Thoracic aorta (tissue), 2 donors: ENCODE measurements around the gene IGSF9B. TPM values are rescaled to one million over a fixed set of nuclear protein-coding genes. Genes with fewer than 3 reads are reported as not detected.

ENCODE experiments used
- ATAC-seq: fragments of 150-250 bp; one replicate; pipeline ENCODE4 v1.8.0; 2017; ENCODE audit warnings: low read depth; ENCODE audit not compliant: insufficient number of reproducible peaks, low FRiP score
- DNase-seq: peaks from one replicate; pipeline ENCODE4 v3.0.0-alpha.2; 2020; ENCODE audit warnings: low spot score
- H3K27ac ChIP-seq, 2 donors: fragments of 200-600 bp; sonication (generic); 1 replicate in 1 of 2; 2 replicates in 1 of 2; pipeline ENCODE4 v1.5.1; 2016; ENCODE audit warnings: mild to moderate bottlenecking in 2 of 2, moderate library complexity in 2 of 2
- H3K27me3 ChIP-seq: fragments of 200-600 bp; sonication (generic); replicated peaks from 2 replicates; pipeline ENCODE4 v1.6.0; 2016; ENCODE audit warnings: mild to moderate bottlenecking; ENCODE audit not compliant: insufficient read depth
- H3K36me3 ChIP-seq: fragments of 200-600 bp; sonication (generic); one replicate; pipeline ENCODE4 v1.5.1; 2016
- H3K4me1 ChIP-seq, 2 donors: fragments of 200-600 bp; sonication (generic); 1 replicate in 1 of 2; 2 replicates in 1 of 2; pipeline versions ENCODE4 v1.5.1 to v1.6.0; 2016; ENCODE audit warnings: low read depth in 2 of 2, mild to moderate bottlenecking in 1 of 2; ENCODE audit not compliant: control insufficient read depth in 1 of 2
- H3K4me3 ChIP-seq: fragments of 200-600 bp; sonication (generic); 2 replicates; pipeline ENCODE4 v1.5.1; 2016; ENCODE audit warnings: mild to moderate bottlenecking
- H3K9me3 ChIP-seq: fragments of 200-600 bp; sonication (generic); 2 replicates; pipeline ENCODE4 v1.5.1; 2016
- total RNA-seq, 2 donors: library from RNA; depleted of rRNA; stranded (reverse); fragments of >200 nt; gene quantifications; one replicate each; pipeline versions ENCODE4 v1.1.0 to v1.2.3, GENCODE V29; 2016
- TF ChIP-seq, protein P1 (sequence below): fragments of 200-600 bp; sonication (generic); IDR thresholded peaks from one replicate; pipeline ENCODE4 v1.5.1; 2019; ENCODE audit warnings: antibody characterized with exemption

The IGSF9B gene
- total RNA-seq, 2 donors from 2014 or later = 67.1 to 77.2 TPM

DNA sequence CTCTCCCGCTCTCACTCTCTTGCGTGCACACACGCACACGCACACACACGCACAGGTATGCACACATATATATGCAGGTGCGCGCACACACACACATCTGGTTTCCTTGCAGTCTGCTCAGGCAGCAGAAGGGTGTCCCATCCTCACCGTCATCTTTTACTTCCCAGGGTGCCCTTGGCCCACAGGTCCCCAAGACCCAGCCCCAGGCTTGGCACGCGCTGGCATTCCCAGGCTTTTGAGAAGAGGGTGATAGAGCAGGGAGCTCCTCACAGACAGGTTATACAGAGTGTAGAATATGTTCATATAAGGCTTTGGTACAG is 59.5 kb downstream of the IGSF9B start:
- H3K4me3 ChIP-seq = no peak overlapping the region
- TF ChIP-seq, protein P1, sequence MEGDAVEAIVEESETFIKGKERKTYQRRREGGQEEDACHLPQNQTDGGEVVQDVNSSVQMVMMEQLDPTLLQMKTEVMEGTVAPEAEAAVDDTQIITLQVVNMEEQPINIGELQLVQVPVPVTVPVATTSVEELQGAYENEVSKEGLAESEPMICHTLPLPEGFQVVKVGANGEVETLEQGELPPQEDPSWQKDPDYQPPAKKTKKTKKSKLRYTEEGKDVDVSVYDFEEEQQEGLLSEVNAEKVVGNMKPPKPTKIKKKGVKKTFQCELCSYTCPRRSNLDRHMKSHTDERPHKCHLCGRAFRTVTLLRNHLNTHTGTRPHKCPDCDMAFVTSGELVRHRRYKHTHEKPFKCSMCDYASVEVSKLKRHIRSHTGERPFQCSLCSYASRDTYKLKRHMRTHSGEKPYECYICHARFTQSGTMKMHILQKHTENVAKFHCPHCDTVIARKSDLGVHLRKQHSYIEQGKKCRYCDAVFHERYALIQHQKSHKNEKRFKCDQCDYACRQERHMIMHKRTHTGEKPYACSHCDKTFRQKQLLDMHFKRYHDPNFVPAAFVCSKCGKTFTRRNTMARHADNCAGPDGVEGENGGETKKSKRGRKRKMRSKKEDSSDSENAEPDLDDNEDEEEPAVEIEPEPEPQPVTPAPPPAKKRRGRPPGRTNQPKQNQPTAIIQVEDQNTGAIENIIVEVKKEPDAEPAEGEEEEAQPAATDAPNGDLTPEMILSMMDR = no peak
- H3K27ac ChIP-seq = no peak overlapping the region
- H3K9me3 ChIP-seq = no peaks in the 10 kb centered on the region
- ATAC-seq (no peak), DNase-seq (no peak)
- peaks cover 6% of the 10 kb centered on the region for H3K36me3 ChIP-seq
- H3K27me3 ChIP-seq = no peaks in the 10 kb centered on the region
- no peaks in the 10 kb centered on the region for H3K4me1 ChIP-seq

DNA sequence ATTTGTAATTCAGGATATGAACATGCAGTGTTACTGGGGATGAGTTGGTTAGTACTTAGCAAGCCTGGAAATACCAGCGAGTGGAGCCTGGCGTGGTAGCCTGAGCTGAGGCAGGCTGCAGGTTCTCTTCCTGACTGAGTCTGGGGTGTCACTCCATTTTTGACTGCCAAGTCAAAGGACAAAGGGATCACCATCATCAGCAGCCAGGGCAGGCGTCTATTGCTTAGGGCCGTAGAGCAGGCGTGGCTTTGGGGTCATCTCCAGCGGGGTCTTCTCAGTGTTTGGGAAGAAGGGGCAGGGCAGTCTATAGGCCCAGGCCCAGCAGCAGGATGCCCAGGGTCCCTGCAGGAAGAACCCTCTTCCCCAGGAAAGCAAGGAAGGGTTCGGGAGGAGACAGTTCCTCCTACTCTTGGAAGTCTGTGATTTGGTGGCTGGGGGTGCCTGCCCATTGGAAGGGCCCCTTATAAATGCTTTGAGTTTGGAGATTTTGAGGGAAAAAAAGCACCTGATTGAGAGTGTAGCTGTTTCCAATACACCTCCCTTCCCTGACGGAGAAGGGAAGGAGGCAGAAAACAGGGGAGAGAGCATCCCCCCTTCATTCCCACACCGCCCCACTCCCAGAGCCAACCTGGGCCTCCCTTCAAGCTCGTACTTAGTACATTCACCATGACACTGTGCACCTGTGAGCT is 60.0 kb downstream of the IGSF9B start:
- DNase-seq = no peak
- no peak for ATAC-seq
- H3K9me3 ChIP-seq = no peaks in the 10 kb centered on the region

DNA sequence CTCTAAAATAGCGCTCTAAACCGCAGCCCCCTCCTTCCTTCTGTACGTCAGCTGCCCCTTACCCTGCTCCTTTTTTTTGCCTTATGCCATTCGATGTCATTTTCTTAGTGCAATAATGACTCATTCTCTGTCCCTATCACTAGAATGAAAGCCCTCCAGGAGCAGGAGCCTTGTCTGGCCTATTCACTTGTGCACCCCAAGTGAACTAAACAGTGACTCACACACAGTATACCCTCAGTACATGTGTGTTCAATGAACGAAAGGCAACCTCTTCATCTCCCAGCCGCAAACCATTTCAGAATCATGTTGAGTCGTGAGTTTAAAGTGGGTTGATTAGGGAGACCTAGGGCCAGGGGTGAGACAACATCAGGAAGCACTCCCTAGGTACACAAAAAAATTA is 60.7 kb downstream of the IGSF9B start:
- peaks cover 6% of the 10 kb centered on the region for H3K36me3 ChIP-seq
- no peaks in the 10 kb centered on the region for H3K9me3 ChIP-seq
- H3K4me3 ChIP-seq = no peak overlapping the region
- H3K27me3 ChIP-seq = no peaks in the 10 kb centered on the region
- H3K27ac ChIP-seq = no peak overlapping the region
- H3K4me1 ChIP-seq = no peaks in the 10 kb centered on the region
- DNase-seq (no peak), ATAC-seq (no peak)
- TF ChIP-seq, protein P1 = no peak

More for the DNA sequence above, 60.0 kb downstream of the IGSF9B start:
- Histone ChIP-seq H3K36me3 (peaks cover 6% of the 10 kb centered on the region), H3K4me3 (no peak overlapping the region), H3K27ac (no peak overlapping the region), H3K4me1 (no peaks in the 10 kb centered on the region), H3K27me3 (no peaks in the 10 kb centered on the region)
- TF ChIP-seq, protein P1 = no peak

DNA sequence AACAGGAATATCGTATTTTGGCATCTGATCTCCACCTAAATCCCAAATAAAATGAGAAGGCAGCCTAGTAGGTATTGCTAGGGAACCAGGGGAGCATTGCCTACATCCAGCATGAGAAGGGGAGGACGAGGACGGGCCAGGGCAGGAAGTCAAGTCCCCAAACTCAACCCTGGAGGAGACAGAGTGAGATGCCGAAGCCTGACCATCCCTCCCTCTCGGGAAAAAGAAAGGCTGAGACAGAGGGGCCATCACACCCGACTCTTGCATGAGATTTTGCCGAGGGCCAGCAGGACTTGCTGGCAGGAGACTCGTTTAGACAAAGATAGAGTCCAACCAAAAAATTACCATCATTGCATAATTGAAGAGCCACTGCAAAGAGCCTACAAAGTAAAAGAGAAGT is 61.2 kb downstream of the IGSF9B start:
- no peaks in the 10 kb centered on the region for H3K27me3 ChIP-seq
- no peak overlapping the region for H3K4me3 ChIP-seq
- no peaks in the 10 kb centered on the region for H3K9me3 ChIP-seq
- no peak overlapping the region for H3K27ac ChIP-seq
- peaks cover 6% of the 10 kb centered on the region for H3K36me3 ChIP-seq
- no peaks in the 10 kb centered on the region for H3K4me1 ChIP-seq
- TF ChIP-seq, protein P1 = no peak
- ATAC-seq = no peak
- no peak for DNase-seq

DNA sequence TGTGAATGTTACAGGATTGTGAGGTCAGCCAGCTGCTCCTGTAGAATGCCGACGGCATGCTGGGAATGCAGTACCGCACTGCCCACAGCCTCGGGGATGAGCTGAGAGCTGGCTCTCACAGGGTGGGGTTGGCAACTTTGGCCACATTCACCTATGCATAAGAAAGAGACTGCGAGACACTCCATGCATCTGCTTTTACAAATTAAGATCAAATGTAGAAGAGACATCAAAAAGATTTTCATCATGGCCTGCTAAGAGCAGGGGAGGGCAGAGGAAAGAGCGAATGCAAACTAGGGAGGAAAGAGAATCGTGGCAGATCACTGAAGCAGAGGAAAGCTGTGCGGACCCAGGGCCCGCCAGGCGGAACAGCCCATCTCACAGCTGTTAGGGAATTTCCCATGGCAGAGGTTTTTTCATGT is 61.7 kb downstream of the IGSF9B start:
- Histone ChIP-seq H3K4me3 (no peak overlapping the region), H3K4me1 (no peaks in the 10 kb centered on the region), H3K27me3 (no peaks in the 10 kb centered on the region), H3K36me3 (peaks cover 6% of the 10 kb centered on the region), H3K27ac (no peak overlapping the region), H3K9me3 (no peaks in the 10 kb centered on the region)
- TF ChIP-seq, protein P1 = no peak
- ATAC-seq (no peak), DNase-seq (no peak)
